Chondrocyte (in vitro differentiated cells): ENCODE results near the gene PAX7. TPM values are rescaled to one million over a fixed set of nuclear protein-coding genes. Genes with fewer than 3 reads are reported as not detected.

Experiments used
- DNase-seq: peaks from one replicate; pipeline ENCODE4 v3.0.0; 2021; ENCODE audit warnings: mixed read lengths, low spot score
- H3K27ac Mint-ChIP-seq: one replicate; pipeline ENCODE4 v1.8.0; 2021; ENCODE audit warnings: mild to moderate bottlenecking, moderate library complexity, mixed read lengths; ENCODE audit not compliant: unreplicated experiment
- H3K27me3 Mint-ChIP-seq: 2 replicates; pipeline ENCODE4 v1.8.0; 2021; ENCODE audit warnings: low read depth, mixed read lengths
- H3K36me3 Mint-ChIP-seq: 2 replicates; pipeline ENCODE4 v1.8.0; 2021; ENCODE audit warnings: low read depth, mixed read lengths
- H3K4me1 Mint-ChIP-seq: 2 replicates; pipeline ENCODE4 v1.8.0; 2021; ENCODE audit warnings: low read depth, mild to moderate bottlenecking, mixed read lengths
- H3K4me3 Mint-ChIP-seq: one replicate; pipeline ENCODE4 v1.8.0; 2021; ENCODE audit warnings: mild to moderate bottlenecking, moderate library complexity, mixed read lengths; ENCODE audit not compliant: unreplicated experiment
- H3K9me3 Mint-ChIP-seq: 2 replicates; pipeline ENCODE4 v1.8.0; 2021; ENCODE audit warnings: low read depth, mixed read lengths
- total RNA-seq: library from RNA; stranded (reverse); gene quantifications from 3 replicates; pipeline ENCODE4 v1.2.1, GENCODE V29; 2021
- TF ChIP-seq, protein P1 (sequence below): fragments of 200-600 bp; sonication (generic); IDR thresholded peaks from 2 replicates; pipeline ENCODE4 v1.5.0; 2021; ENCODE audit warnings: antibody characterized with exemption, mild to moderate bottlenecking, moderate library complexity

Gene PAX7
- total RNA-seq, 1 donor from 2014 or later, result not detected

DNA sequence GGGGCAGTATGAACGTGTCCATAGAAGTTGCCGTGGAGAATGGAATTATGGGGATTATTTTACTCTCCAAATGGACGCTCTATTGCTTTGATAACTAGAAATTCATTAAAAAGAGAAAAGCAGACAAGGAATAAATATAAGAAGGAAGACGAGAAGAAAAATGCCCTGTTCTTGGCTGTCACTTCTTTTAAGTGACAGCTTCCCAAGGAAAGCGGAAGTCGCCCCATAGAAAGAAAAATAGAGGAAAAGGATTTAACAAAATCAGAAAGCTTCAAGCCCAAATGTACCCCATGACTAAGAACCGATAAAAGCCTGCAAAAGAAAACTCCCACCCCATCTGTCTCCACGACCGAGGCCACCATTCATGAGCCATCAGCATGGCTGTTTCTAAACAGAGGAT is 143.1 kb downstream of the PAX7 start:
- Mint-ChIP-seq H3K36me3 (no peaks in the 10 kb centered on the region), H3K27me3 (peaks cover 59% of the 10 kb centered on the region), H3K27ac (no peak overlapping the region), H3K4me3 (no peak overlapping the region), H3K9me3 (no peaks in the 10 kb centered on the region), H3K4me1 (no peaks in the 10 kb centered on the region)
- TF ChIP-seq, protein P1, sequence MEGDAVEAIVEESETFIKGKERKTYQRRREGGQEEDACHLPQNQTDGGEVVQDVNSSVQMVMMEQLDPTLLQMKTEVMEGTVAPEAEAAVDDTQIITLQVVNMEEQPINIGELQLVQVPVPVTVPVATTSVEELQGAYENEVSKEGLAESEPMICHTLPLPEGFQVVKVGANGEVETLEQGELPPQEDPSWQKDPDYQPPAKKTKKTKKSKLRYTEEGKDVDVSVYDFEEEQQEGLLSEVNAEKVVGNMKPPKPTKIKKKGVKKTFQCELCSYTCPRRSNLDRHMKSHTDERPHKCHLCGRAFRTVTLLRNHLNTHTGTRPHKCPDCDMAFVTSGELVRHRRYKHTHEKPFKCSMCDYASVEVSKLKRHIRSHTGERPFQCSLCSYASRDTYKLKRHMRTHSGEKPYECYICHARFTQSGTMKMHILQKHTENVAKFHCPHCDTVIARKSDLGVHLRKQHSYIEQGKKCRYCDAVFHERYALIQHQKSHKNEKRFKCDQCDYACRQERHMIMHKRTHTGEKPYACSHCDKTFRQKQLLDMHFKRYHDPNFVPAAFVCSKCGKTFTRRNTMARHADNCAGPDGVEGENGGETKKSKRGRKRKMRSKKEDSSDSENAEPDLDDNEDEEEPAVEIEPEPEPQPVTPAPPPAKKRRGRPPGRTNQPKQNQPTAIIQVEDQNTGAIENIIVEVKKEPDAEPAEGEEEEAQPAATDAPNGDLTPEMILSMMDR, result no peak
- no peak for DNase-seq

DNA sequence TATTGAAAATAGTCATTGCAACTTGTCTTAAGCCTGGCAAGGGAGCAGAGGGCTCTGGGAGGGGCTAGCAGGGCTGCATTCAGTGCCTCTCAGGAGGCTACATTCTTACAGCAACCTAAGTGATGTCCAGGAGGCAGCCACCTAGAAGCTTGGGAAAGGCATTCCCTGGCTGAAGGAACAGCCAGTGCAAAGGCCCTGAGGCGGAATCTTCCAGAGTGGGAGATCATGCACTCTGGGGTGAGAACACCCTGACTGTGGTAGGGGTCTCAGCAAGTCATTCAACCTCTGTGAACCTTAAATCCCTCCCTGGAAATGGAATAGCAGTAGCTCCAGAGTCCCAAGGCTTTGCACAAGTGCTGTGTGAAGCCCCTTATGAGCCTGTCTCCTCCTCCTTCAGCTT is 144.7 kb downstream of the PAX7 start:
- H3K4me1 Mint-ChIP-seq, result no peaks in the 10 kb centered on the region
- peaks cover 57% of the 10 kb centered on the region for H3K27me3 Mint-ChIP-seq
- DNase-seq, result no peak
- no peak overlapping the region for H3K27ac Mint-ChIP-seq
- no peaks in the 10 kb centered on the region for H3K9me3 Mint-ChIP-seq
- TF ChIP-seq, protein P1, result no peak
- H3K36me3 Mint-ChIP-seq, result no peaks in the 10 kb centered on the region
- no peak overlapping the region for H3K4me3 Mint-ChIP-seq

DNA sequence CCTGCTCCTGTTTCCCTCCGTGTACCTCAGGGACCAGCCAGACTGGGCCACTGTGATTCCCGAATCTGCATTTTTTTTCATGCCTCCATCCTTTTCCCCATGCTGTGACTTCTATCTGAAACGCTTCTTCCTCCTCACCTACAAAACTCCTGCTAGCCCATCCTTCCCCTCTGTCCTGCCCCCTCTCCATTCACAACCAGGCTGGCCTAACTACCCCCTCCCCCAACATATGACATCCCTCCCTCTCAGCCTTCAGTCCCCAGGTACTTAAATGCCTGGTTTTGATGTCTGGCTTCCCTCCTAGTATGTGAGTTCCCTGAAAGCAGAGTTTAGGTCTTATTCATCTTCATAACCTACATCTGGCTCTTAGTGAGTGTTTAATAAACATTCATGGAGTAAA is 146.1 kb downstream of the PAX7 start:
- H3K27me3 Mint-ChIP-seq, result peaks cover 51% of the 10 kb centered on the region
- no peak overlapping the region for H3K27ac Mint-ChIP-seq
- no peaks in the 10 kb centered on the region for H3K9me3 Mint-ChIP-seq
- no peak overlapping the region for H3K4me3 Mint-ChIP-seq
- H3K4me1 Mint-ChIP-seq, result no peaks in the 10 kb centered on the region
- no peak for DNase-seq
- no peaks in the 10 kb centered on the region for H3K36me3 Mint-ChIP-seq
- TF ChIP-seq, protein P1, result no peak

DNA sequence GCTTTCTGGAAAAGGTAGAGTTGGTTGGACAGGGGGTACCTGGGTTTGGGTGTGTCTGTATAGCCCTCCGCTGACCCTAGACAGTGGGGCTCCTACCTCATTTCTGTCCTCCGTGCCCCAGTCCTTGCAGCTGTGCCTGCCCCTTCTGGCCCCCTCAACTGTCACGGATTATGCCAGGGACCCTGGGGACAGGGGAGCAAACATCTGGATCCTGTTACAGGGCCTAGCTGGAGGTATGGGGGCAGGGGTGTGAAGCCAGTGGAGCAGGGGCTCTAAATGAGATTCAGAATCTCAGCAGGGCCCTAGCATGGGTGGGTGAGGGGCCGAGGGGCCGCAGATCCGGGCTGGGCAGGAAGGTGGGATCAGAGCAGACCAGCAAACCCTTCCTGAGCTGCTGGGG is 147.8 kb downstream of the PAX7 start:
- TF ChIP-seq, protein P1, result no peak
- Mint-ChIP-seq H3K9me3 (no peaks in the 10 kb centered on the region), H3K4me3 (no peak overlapping the region), H3K4me1 (no peaks in the 10 kb centered on the region), H3K27ac (no peak overlapping the region), H3K36me3 (no peaks in the 10 kb centered on the region), H3K27me3 (peaks cover 48% of the 10 kb centered on the region)
- no peak for DNase-seq

DNA sequence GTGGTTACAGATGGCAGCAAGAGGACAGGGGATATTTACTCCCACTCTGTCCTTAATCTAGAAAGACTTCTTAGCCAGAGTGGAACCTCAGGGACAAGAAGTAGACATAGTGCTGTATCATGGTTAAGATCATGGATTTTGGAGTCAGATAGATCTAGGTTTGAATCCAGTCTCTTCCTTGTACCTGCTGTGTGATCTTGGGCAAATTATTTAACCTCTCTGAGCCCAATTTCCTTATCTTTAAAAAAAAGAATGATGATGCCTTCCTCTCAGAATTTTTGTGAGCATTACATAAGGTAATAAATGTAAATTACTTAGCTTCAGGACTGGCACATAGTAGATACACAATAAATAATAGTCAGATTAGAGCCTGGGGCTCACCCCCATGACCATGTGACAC is 150.4 kb downstream of the PAX7 start:
- TF ChIP-seq, protein P1, result no peak
- no peaks in the 10 kb centered on the region for H3K4me1 Mint-ChIP-seq
- no peak for DNase-seq
- H3K4me3 Mint-ChIP-seq, result no peak overlapping the region
- H3K36me3 Mint-ChIP-seq, result no peaks in the 10 kb centered on the region
- H3K27ac Mint-ChIP-seq, result no peak overlapping the region
- H3K27me3 Mint-ChIP-seq, result peaks cover 48% of the 10 kb centered on the region
- H3K9me3 Mint-ChIP-seq, result no peaks in the 10 kb centered on the region
